A673 (cell line): ENCODE measurements around the gene DPP7.

ENCODE experiments used
- CTCF ChIP-seq: fragments of 300-800, 200-600 bp; sonication (generic); conservative IDR thresholded peaks from 2 replicates; pipeline ENCODE4 v1.5.1; 2017; ENCODE audit warnings: low read depth, mild to moderate bottlenecking, antibody characterized with exemption, low read length, moderate library complexity, mixed read lengths
- EZH2 ChIP-seq: fragments of 200-600 bp; sonication (generic); IDR thresholded peaks from 2 replicates; pipeline ENCODE4 v1.6.1; 2017; ENCODE audit warnings: borderline replicate concordance, low read depth, mild to moderate bottlenecking, mixed read lengths, antibody characterized with exemption, low read length; ENCODE audit not compliant: poor library complexity, severe bottlenecking

- TF ChIP-seq CTCF: no peak
- no peak for TF ChIP-seq EZH2
Measured at GRCh38 chr9:137110147-137110910, 4.2 kb downstream of the DPP7 start.
